BLaER1 treated with 17β-estradiol and CSF1 and Interleukin-3, amounts not matched to agents 10 nM and 100 nM (cell line): ENCODE data around the gene SMARCA4.

Experiments used
- H3K27ac ChIP-seq, 11 experiments: shearing (Covaris generic); formaldehyde crosslinking; 2 replicates each; pipeline ENCODE4 v1.8.1; 2022
- H3K27me3 ChIP-seq, 11 experiments: shearing (Covaris generic); formaldehyde crosslinking; 2 replicates each; pipeline ENCODE4 v1.8.1; 2022
- H3K36me3 ChIP-seq, 11 experiments: shearing (Covaris generic); formaldehyde crosslinking; 2 replicates each; pipeline ENCODE4 v1.8.1; 2022
- H3K4me1 ChIP-seq, 10 experiments: shearing (Covaris generic); formaldehyde crosslinking; 2 replicates each; pipeline ENCODE4 v1.8.1; 2022
- H3K4me2 ChIP-seq, 11 experiments: shearing (Covaris generic); formaldehyde crosslinking; 2 replicates each; pipeline ENCODE4 v1.8.1; 2022
- H3K4me3 ChIP-seq, 10 experiments: shearing (Covaris generic); formaldehyde crosslinking; 2 replicates each; pipeline ENCODE4 v1.8.1; 2022
- H3K9ac ChIP-seq, 11 experiments: shearing (Covaris generic); formaldehyde crosslinking; 2 replicates each; pipeline ENCODE4 v1.8.1; 2022
- H3K9me3 ChIP-seq, 11 experiments: shearing (Covaris generic); formaldehyde crosslinking; replicated peaks in 1 of 11; 2 replicates each; pipeline ENCODE4 v1.8.1; 2022
- H4K20me1 ChIP-seq, 11 experiments: shearing (Covaris generic); formaldehyde crosslinking; 2 replicates each; pipeline ENCODE4 v1.8.1; 2022
- Cebpa-rat ChIP-seq, 11 experiments: shearing (Covaris generic); IDR thresholded peaks; 2 replicates each; pipeline ENCODE4 v1.8.1; 2022

The SMARCA4 gene

GRCh38 chr19:10981252-10981895 lies 20.5 kb downstream of the SMARCA4 start:
- TF ChIP-seq Cebpa-rat (IDR thresholded peaks at IDR 0.05), result no peak
- Histone ChIP-seq H3K9me3 (no peaks in the 10 kb centered on the region), H4K20me1 (peaks cover 75 to 100% (median 100%) of the 10 kb centered on the region in 11 experiments), H3K27ac (peak overlapping the region in 3 of 11 experiments; percentile 59 to 69 (median 67); a peak in 4 of 22 replicates), H3K4me1 (peaks cover 67 to 81% (median 78%) of the 10 kb centered on the region in 10 experiments), H3K4me2 (peak overlapping the region; percentile 72 to 93 (median 85)), H3K4me3 (no peak overlapping the region), H3K36me3 (peaks cover 33 to 77% (median 51%) of the 10 kb centered on the region in 11 experiments), H3K9ac (peak overlapping the region in 9 of 11 experiments; percentile 39 to 75 (median 61); a peak in 11 of 22 replicates), H3K27me3 (no peaks in the 10 kb centered on the region)

- Histone ChIP-seq H3K4me3 (no peak overlapping the region), H4K20me1 (peaks cover 60 to 100% (median 100%) of the 10 kb centered on the region in 11 experiments), H3K27me3 (no peaks in the 10 kb centered on the region), H3K27ac (peak overlapping the region in 7 of 11 experiments; percentile 14 to 67 (median 33); a peak in 7 of 22 replicates), H3K4me1 (peaks cover 53 to 65% (median 62%) of the 10 kb centered on the region in 10 experiments), H3K9me3 (no peaks in the 10 kb centered on the region), H3K36me3 (peaks cover 50 to 84% (median 63%) of the 10 kb centered on the region in 11 experiments), H3K9ac (peak overlapping the region in 7 of 11 experiments; percentile 24 to 55 (median 34); a peak in 9 of 22 replicates), H3K4me2 (peak overlapping the region; percentile 26 to 92 (median 80))
- no peak for TF ChIP-seq Cebpa-rat (IDR thresholded peaks at IDR 0.05)
Measured at GRCh38 chr19:10983026-10983425, 22.2 kb downstream of the SMARCA4 start.

- H3K9me3 ChIP-seq, result no peaks in the 10 kb centered on the region
- H3K4me1 ChIP-seq, result peaks cover 46 to 52% (median 49%) of the 10 kb centered on the region in 10 experiments
- no peak for TF ChIP-seq Cebpa-rat (IDR thresholded peaks at IDR 0.05)
- H3K9ac ChIP-seq, result peak overlapping the region in 3 of 11 experiments; percentile 47 to 55 (median 53); a peak in 3 of 22 replicates
- peak overlapping the region in 7 of 11 experiments; percentile 72 to 92 (median 80); a peak in 12 of 22 replicates for H3K4me2 ChIP-seq
- H3K36me3 ChIP-seq, result peaks cover 62 to 86% (median 75%) of the 10 kb centered on the region in 11 experiments
- peak overlapping the region in 8 of 11 experiments; percentile 15 to 67 (median 42); a peak in 11 of 22 replicates for H3K27ac ChIP-seq
- H3K4me3 ChIP-seq, result no peak overlapping the region
- H4K20me1 ChIP-seq, result peaks cover 48 to 100% (median 100%) of the 10 kb centered on the region in 11 experiments
- H3K27me3 ChIP-seq, result no peaks in the 10 kb centered on the region
Measured at GRCh38 chr19:10984166-10984735, 23.4 kb downstream of the SMARCA4 start.

- Histone ChIP-seq H3K27me3 (no peaks in the 10 kb centered on the region), H3K9ac (no peak overlapping the region), H3K27ac (no peak overlapping the region), H4K20me1 (peaks cover 38 to 100% (median 97%) of the 10 kb centered on the region in 11 experiments), H3K9me3 (no peaks in the 10 kb centered on the region), H3K4me3 (no peak overlapping the region), H3K36me3 (peaks cover 75 to 98% (median 87%) of the 10 kb centered on the region in 11 experiments), H3K4me1 (peaks cover 35 to 40% (median 37%) of the 10 kb centered on the region in 10 experiments), H3K4me2 (no peak overlapping the region)
- TF ChIP-seq Cebpa-rat (IDR thresholded peaks at IDR 0.05), result no peak
Measured at GRCh38 chr19:10985502-10985901, 24.7 kb downstream of the SMARCA4 start.

- H3K27ac ChIP-seq, result no peak overlapping the region
- H3K4me2 ChIP-seq, result no peak overlapping the region
- H3K36me3 ChIP-seq, result peaks cover 81 to 98% (median 89%) of the 10 kb centered on the region in 11 experiments
- H3K9ac ChIP-seq, result no peak overlapping the region; a peak in 1 of 22 replicates
- peaks cover 25 to 30% (median 27%) of the 10 kb centered on the region in 10 experiments for H3K4me1 ChIP-seq
- H3K4me3 ChIP-seq, result no peak overlapping the region
- TF ChIP-seq Cebpa-rat (IDR thresholded peaks at IDR 0.05), result no peak
- peaks cover 29 to 100% (median 97%) of the 10 kb centered on the region in 11 experiments for H4K20me1 ChIP-seq
- H3K27me3 ChIP-seq, result no peaks in the 10 kb centered on the region
- H3K9me3 ChIP-seq, result no peaks in the 10 kb centered on the region
Measured at GRCh38 chr19:10986301-10987127, 25.7 kb downstream of the SMARCA4 start.

- Histone ChIP-seq H3K27ac (no peak overlapping the region), H3K27me3 (no peaks in the 10 kb centered on the region), H3K9ac (no peak overlapping the region), H3K4me1 (peaks cover 12 to 18% (median 15%) of the 10 kb centered on the region in 10 experiments), H3K4me2 (no peak overlapping the region), H4K20me1 (peaks cover 20 to 100% (median 93%) of the 10 kb centered on the region in 11 experiments), H3K36me3 (peaks cover 93 to 100% (median 95%) of the 10 kb centered on the region in 11 experiments), H3K9me3 (no peaks in the 10 kb centered on the region), H3K4me3 (no peak overlapping the region)
- no peak for TF ChIP-seq Cebpa-rat (IDR thresholded peaks at IDR 0.05)
Measured at GRCh38 chr19:10987571-10988297, 26.9 kb downstream of the SMARCA4 start.

GRCh38 chr19:10988380-10988779 lies 27.6 kb downstream of the SMARCA4 start:
- H3K4me1 ChIP-seq, result peaks cover 6 to 11% (median 8%) of the 10 kb centered on the region in 10 experiments
- H3K27ac ChIP-seq, result no peak overlapping the region
- no peaks in the 10 kb centered on the region for H3K9me3 ChIP-seq
- H3K36me3 ChIP-seq, result peaks cover 99 to 100% (median 100%) of the 10 kb centered on the region in 11 experiments
- H3K27me3 ChIP-seq, result no peaks in the 10 kb centered on the region
- H3K4me2 ChIP-seq, result no peak overlapping the region
- no peak overlapping the region for H3K4me3 ChIP-seq
- no peak for TF ChIP-seq Cebpa-rat (IDR thresholded peaks at IDR 0.05)
- H3K9ac ChIP-seq, result no peak overlapping the region
- peaks cover 14 to 100% (median 92%) of the 10 kb centered on the region in 11 experiments for H4K20me1 ChIP-seq

- peaks cover under 1 to 6% (median 3%) of the 10 kb centered on the region in 10 experiments; a peak in 17 of 20 replicates for H3K4me1 ChIP-seq
- H3K36me3 ChIP-seq, result peaks cover 100% of the 10 kb centered on the region in 11 experiments
- H3K4me3 ChIP-seq, result no peak overlapping the region
- TF ChIP-seq Cebpa-rat (IDR thresholded peaks at IDR 0.05), result no peak
- no peak overlapping the region for H3K9ac ChIP-seq
- H3K27me3 ChIP-seq, result no peaks in the 10 kb centered on the region
- no peak overlapping the region for H3K4me2 ChIP-seq
- peaks cover 9 to 99% (median 92%) of the 10 kb centered on the region in 11 experiments for H4K20me1 ChIP-seq
- H3K9me3 ChIP-seq, result no peaks in the 10 kb centered on the region
- no peak overlapping the region for H3K27ac ChIP-seq
Measured at GRCh38 chr19:10988921-10989320, 28.1 kb downstream of the SMARCA4 start.
